Breast epithelium (tissue), 4 donors: Measurements from ENCODE around the gene CLEC9A. TPM values are rescaled to one million over a fixed set of nuclear protein-coding genes. Genes with fewer than 3 reads are reported as not detected.

Source experiments
- DNase-seq, 2 donors: peaks; one replicate each; pipeline ENCODE4 v3.0.0-alpha.2; 2019; ENCODE audit warnings: low spot score in 2 of 2
- H3K27ac ChIP-seq, 2 donors: fragments of 200-600 bp; sonication (generic) in 1 of 2; one replicate each; pipeline ENCODE4 v1.5.1; 2016 to 2019; ENCODE audit warnings: mild to moderate bottlenecking in 1 of 2
- H3K27me3 ChIP-seq, 2 donors: fragments of 200-600 bp; sonication (generic) in 1 of 2; one replicate each; pipeline versions ENCODE4 v1.5.1 to v1.6.0; 2017 to 2019; ENCODE audit warnings: control low read depth in 1 of 2, mild to moderate bottlenecking in 1 of 2
- H3K36me3 ChIP-seq: fragments of 200-600 bp; one replicate; pipeline ENCODE4 v1.5.1; 2019
- H3K4me1 ChIP-seq, 2 donors: fragments of 200-600 bp; sonication (generic); one replicate each; pipeline ENCODE4 v1.5.1; 2016 to 2019; ENCODE audit warnings: control low read depth in 1 of 2
- H3K4me3 ChIP-seq, 3 donors: fragments of 200-600 bp; sonication (generic); 1 replicate in 2 of 3; 2 replicates in 1 of 3; pipeline ENCODE4 v1.5.1; 2016 to 2019; ENCODE audit warnings: mild to moderate bottlenecking in 3 of 3, moderate library complexity in 2 of 3
- H3K9me3 ChIP-seq, 2 donors: fragments of 200-600 bp; sonication (generic) in 1 of 2; one replicate each; pipeline ENCODE4 v1.5.1; 2016 to 2019; ENCODE audit warnings: control low read depth in 1 of 2
- POLR2A ChIP-seq: fragments of 450-650 bp; IDR thresholded peaks from one replicate; pipeline ENCODE4 v1.6.1; 2016; ENCODE audit warnings: antibody characterized with exemption, mild to moderate bottlenecking, moderate library complexity
- POLR2AphosphoS5 ChIP-seq, 3 donors: sonication (generic); formaldehyde crosslinking; IDR thresholded peaks; one replicate each; pipeline ENCODE4 v1.6.1; 2017; ENCODE audit warnings: antibody characterized with exemption in 3 of 3
- intact Hi-C: fragments of 100-400 bp; cut with DNase I; formaldehyde crosslinking; loops from one replicate; pipeline ENCODE4 v1.15.1; 2023; ENCODE audit warnings: low total_unique reads
- total RNA-seq, 3 donors: library from RNA; depleted of rRNA; stranded (reverse); fragments of >200 nt; gene quantifications; one replicate each; pipeline ENCODE4 v1.1.0, GENCODE V29; 2016
- TF ChIP-seq, protein P1 (sequence below), 3 donors: fragments of 450-650 bp; IDR thresholded peaks; one replicate each; pipeline ENCODE4 v1.5.1; 2016 to 2017; ENCODE audit warnings: antibody characterized with exemption in 3 of 3, mild to moderate bottlenecking in 3 of 3, moderate library complexity in 3 of 3

Gene CLEC9A
- total RNA-seq = not detected

DNA sequence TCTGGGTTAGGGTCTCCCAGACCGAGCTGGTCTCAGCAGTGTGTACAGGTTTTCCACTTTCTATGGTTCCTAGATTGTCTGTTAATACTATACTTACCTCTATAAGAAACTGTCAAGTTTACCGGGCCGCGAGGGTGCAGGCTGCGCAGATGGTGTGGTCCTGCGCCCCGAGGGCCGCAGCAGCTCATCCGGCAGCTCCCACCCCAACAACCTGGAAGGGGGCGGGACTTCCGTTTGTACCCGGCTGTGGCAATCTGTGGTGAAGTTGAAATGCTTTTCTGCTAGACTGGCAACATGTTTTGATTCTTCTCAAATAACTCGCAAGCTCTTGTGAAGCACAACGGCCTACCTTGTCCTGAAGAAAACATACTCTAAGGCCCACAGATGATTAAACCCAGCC, at the start of gene CLEC9A:
Gene CLEC9A (plus strand): TSS at position 237 of the 400 bp plus-strand sequence. CDS start 22,006 bp downstream, outside the sequence.
- H3K4me3 ChIP-seq = no peak within 1 kb of the TSS
- intact Hi-C loops = loop anchor here (10.0 kb wide), 1 partner anchor 104 kb away; the partner anchor contains the start of gene CLEC7A
- no peaks in the 10 kb centered on the region for H3K27me3 ChIP-seq
- no peaks in the 10 kb centered on the region for H3K4me1 ChIP-seq
- no peaks in the 10 kb centered on the region for H3K9me3 ChIP-seq
- no peaks in the 10 kb centered on the region for H3K36me3 ChIP-seq
- no peak within 1 kb of the TSS for H3K27ac ChIP-seq
- no peak for DNase-seq
- TF ChIP-seq, protein P1, sequence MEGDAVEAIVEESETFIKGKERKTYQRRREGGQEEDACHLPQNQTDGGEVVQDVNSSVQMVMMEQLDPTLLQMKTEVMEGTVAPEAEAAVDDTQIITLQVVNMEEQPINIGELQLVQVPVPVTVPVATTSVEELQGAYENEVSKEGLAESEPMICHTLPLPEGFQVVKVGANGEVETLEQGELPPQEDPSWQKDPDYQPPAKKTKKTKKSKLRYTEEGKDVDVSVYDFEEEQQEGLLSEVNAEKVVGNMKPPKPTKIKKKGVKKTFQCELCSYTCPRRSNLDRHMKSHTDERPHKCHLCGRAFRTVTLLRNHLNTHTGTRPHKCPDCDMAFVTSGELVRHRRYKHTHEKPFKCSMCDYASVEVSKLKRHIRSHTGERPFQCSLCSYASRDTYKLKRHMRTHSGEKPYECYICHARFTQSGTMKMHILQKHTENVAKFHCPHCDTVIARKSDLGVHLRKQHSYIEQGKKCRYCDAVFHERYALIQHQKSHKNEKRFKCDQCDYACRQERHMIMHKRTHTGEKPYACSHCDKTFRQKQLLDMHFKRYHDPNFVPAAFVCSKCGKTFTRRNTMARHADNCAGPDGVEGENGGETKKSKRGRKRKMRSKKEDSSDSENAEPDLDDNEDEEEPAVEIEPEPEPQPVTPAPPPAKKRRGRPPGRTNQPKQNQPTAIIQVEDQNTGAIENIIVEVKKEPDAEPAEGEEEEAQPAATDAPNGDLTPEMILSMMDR (IDR thresholded peaks at IDR 0.05) = no peak
- TF ChIP-seq POLR2A (no peak), POLR2AphosphoS5 (IDR thresholded peaks at IDR 0.05) (no peak)

DNA sequence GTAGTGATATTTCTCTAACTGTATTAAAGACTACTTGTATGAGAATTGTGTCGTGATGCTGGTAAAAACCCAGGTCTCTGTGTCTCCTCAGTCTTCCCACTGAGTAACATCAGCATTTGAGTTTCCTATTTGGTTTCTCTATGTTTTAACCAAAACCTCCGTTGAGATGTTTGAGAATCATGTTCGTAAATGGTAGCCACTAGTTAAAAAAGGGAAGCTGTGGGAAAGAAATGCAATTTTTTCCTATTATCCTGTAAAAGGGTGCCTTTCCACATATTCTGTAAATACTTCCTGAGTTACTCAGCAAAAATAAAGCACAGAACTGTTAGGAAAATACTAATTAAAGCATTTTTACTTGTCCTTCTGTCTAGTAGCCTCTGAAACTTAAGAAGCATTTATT, 38.6 kb upstream of the CLEC9A start:
- no peaks in the 10 kb centered on the region for H3K9me3 ChIP-seq
- no peaks in the 10 kb centered on the region for H3K36me3 ChIP-seq
- no peak overlapping the region for H3K27ac ChIP-seq
- DNase-seq = no peak
- no peaks in the 10 kb centered on the region for H3K27me3 ChIP-seq
- H3K4me1 ChIP-seq = no peaks in the 10 kb centered on the region
- H3K4me3 ChIP-seq = no peak overlapping the region
- intact Hi-C loops = no loop called here
- TF ChIP-seq, protein P1 (IDR thresholded peaks at IDR 0.05) = no peak
- TF ChIP-seq POLR2A = no peak
- no peak for TF ChIP-seq POLR2AphosphoS5 (IDR thresholded peaks at IDR 0.05)

DNA sequence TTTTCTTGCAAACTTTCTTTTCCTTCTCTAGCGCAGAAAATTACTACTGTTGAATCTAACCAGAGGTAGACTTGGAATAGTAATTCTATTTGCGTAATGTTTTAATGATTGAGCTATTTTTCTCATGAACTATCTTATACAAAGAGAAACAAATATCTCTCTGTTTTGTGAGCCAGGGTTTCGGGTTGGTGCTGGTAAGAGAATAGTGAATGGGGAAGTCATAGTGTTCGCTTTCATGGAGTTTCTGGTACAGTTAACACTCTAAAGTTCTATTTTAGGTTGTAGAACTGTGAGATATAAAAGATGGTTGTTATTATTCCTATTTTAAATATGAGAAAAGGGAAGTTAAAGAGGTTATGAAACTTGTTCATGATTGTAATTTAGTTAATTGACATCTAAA, 38.2 kb upstream of the CLEC9A start:
- DNase-seq = no peak
- Histone ChIP-seq H3K36me3 (no peaks in the 10 kb centered on the region), H3K4me3 (no peak overlapping the region), H3K27ac (no peak overlapping the region), H3K27me3 (no peaks in the 10 kb centered on the region), H3K9me3 (no peaks in the 10 kb centered on the region), H3K4me1 (no peaks in the 10 kb centered on the region)
- TF ChIP-seq POLR2A (no peak), POLR2AphosphoS5 (IDR thresholded peaks at IDR 0.05) (no peak)
- TF ChIP-seq, protein P1 (IDR thresholded peaks at IDR 0.05) = no peak
- intact Hi-C loops = no loop called here

GRCh38 chr12:9999016-9999415, 31.5 kb upstream of the CLEC9A start, which contains the start of gene CLEC1B:
Gene CLEC1B (minus strand): TSS chr12:9999121. CDS start chr12:9999100, 21 bp downstream.
- intact Hi-C loops = no loop called here
- H3K27me3 ChIP-seq = no peaks in the 10 kb centered on the region
- no peak within 1 kb of the TSS for H3K27ac ChIP-seq
- no peaks in the 10 kb centered on the region for H3K36me3 ChIP-seq
- no peaks in the 10 kb centered on the region for H3K4me1 ChIP-seq
- H3K4me3 ChIP-seq = no peak within 1 kb of the TSS
- no peak for TF ChIP-seq POLR2AphosphoS5 (IDR thresholded peaks at IDR 0.05)
- TF ChIP-seq, protein P1 (IDR thresholded peaks at IDR 0.05) = no peak
- TF ChIP-seq POLR2A = no peak
- DNase-seq = no peak
- peaks cover 0 to 1% of the 10 kb centered on the region in 2 donors for H3K9me3 ChIP-seq

GRCh38 chr12:10001171-10001776, 29.2 kb upstream of the CLEC9A start:
- H3K4me1 ChIP-seq = no peaks in the 10 kb centered on the region
- no peaks in the 10 kb centered on the region for H3K27me3 ChIP-seq
- H3K27ac ChIP-seq = no peak overlapping the region
- DNase-seq = no peak
- H3K36me3 ChIP-seq = no peaks in the 10 kb centered on the region
- H3K9me3 ChIP-seq = peaks cover 0 to 5% of the 10 kb centered on the region in 2 donors
- H3K4me3 ChIP-seq = no peak overlapping the region
- intact Hi-C loops = no loop called here
- TF ChIP-seq, protein P1 (IDR thresholded peaks at IDR 0.05) = no peak
- TF ChIP-seq POLR2AphosphoS5 (IDR thresholded peaks at IDR 0.05) (no peak), POLR2A (no peak)
